ENCODE results near the gene ISG20. TPM values are rescaled to one million over a fixed set of nuclear protein-coding genes. Genes with fewer than 3 reads are reported as not detected.

Gene ISG20
- total RNA-seq, 1 donor from 2014 or later, result 16.2 TPM

GRCh38 chr15:88652456-88653199 is 13.8 kb downstream of the ISG20 start:
- DNase-seq (ENCODE audit: low spot score), result peak; percentile 30

GRCh38 chr15:88653200-88654064 is 14.6 kb downstream of the ISG20 start:
- DNase-seq (ENCODE audit: low spot score), result peak; percentile 60

GRCh38 chr15:88654430-88655102 is 15.8 kb downstream of the ISG20 start:
- peak; percentile 55 for DNase-seq (ENCODE audit: low spot score)

DNA sequence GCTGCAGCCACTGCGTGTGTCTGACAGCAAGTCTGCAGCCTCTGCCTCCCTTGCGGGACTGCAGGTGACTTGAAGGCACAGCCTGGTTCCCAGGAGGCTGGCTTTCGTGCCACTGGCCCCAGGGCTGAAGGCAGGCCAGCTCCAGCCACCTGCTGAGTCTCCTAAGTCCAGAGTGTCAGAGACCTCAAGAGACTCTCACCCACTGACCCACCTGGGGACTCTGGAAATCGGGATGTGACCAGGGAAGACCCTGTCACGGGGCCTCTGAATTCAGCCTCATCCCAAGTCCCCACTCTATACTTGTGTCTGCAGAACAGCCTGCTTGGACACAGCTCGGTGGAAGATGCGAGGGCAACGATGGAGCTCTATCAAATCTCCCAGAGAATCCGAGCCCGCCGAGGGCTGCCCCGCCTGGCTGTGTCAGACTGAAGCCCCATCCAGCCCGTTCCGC is 16.3 kb downstream of the ISG20 start:
- DNase-seq (ENCODE audit: low spot score), result peak; percentile 89

DNA sequence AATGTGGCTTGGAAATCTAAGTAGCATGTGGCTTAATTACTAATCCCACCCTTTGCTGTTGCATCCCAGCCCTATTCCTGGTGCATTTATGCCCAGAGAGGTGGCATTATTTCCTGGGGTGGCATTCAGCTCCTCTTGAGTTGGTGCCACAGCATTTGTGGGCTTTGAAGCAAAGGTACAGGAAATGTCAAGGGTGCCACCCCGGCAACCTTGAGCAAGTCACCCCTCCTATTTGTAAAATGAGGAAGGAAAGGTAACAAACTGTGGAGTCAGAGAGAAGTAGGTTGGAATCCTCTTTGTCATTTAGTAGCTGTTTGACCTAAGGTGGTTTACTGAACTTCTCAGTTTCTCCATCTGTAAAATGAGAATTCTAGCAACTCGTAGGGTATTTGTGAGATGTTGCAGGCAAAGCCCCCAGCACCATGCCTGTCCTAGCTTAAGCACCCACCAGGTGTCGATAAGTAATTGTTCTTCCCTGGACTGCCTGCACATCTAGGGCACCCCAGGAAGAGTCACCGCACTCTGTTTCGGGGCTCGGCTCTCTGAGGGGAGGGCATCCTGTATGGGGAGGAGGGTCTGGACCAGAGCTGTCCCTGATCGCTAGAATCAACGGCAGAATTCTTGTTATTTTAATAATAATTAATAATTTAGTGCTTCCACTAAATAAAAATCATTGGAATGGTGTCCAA is 17.1 kb downstream of the ISG20 start:
- peak; percentile 49 for DNase-seq (ENCODE audit: low spot score)

GRCh38 chr15:88656760-88657221 is 18.0 kb downstream of the ISG20 start:
- DNase-seq (ENCODE audit: low spot score), result peak; percentile 88

- peak; percentile 80 for DNase-seq (ENCODE audit: low spot score)
Observed at GRCh38 chr15:88657326-88658069, 18.7 kb downstream of the ISG20 start.

- DNase-seq (ENCODE audit: low spot score), result peak; percentile 72
Observed at GRCh38 chr15:88658070-88658965, 19.5 kb downstream of the ISG20 start.

GRCh38 chr15:88658972-88659931 is 20.4 kb downstream of the ISG20 start:
- peak; percentile 76 for DNase-seq (ENCODE audit: low spot score)

GRCh38 chr15:88661041-88661700 is 22.4 kb downstream of the ISG20 start:
- peak; percentile 26 for DNase-seq (ENCODE audit: low spot score)

GRCh38 chr15:88661761-88662556 is 23.1 kb downstream of the ISG20 start:
- no peak for DNase-seq (ENCODE audit: low spot score)

GRCh38 chr15:88663141-88663621 is 24.4 kb downstream of the ISG20 start:
- peak; percentile 59 for DNase-seq (ENCODE audit: low spot score)

DNA sequence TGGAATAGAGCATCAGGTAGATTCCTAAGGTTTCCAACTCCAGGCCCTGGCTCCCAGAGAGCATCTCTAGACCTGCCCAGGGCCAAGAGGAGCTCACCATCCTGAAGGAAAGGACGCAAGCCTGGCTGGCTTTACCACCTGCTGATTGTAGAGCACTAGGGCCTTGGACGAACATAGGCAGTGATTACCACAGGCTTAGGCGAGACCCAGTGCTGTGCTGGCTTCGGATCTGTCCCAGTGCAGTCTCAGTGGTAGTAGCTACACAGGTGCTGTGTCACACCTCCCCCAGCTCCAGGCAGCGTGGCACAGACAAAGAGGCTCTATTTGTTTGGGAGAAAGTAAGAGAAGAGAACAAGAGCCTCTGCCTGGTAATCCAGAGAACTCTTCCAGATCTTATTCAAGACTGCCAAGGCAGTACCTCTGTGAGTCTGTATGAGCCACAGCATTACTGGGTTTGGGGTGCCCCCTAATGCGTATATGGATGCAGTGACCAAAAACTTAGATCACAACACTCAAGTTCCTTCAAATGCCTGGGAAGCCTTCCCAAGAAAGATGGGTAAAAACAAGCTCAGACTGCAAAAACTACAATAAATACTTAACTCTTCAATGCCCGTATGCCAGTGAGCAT is 25.4 kb downstream of the ISG20 start:
- DNase-seq (ENCODE audit: low spot score), result peak; percentile 75

- DNase-seq (ENCODE audit: low spot score), result peak; percentile 43
Observed at GRCh38 chr15:88674661-88675060, 35.8 kb downstream of the ISG20 start.

- peak; percentile 55 for DNase-seq (ENCODE audit: low spot score)
Observed at GRCh38 chr15:88678755-88679154, 39.9 kb downstream of the ISG20 start.
